ENCODE measurements around the gene HERC5.
"Not testable (repeated sequence)": the region's sequence is repeated elsewhere in the genome, so short reads cannot be mapped to it uniquely, and the experiment has no call there.

The HERC5 gene

DNA sequence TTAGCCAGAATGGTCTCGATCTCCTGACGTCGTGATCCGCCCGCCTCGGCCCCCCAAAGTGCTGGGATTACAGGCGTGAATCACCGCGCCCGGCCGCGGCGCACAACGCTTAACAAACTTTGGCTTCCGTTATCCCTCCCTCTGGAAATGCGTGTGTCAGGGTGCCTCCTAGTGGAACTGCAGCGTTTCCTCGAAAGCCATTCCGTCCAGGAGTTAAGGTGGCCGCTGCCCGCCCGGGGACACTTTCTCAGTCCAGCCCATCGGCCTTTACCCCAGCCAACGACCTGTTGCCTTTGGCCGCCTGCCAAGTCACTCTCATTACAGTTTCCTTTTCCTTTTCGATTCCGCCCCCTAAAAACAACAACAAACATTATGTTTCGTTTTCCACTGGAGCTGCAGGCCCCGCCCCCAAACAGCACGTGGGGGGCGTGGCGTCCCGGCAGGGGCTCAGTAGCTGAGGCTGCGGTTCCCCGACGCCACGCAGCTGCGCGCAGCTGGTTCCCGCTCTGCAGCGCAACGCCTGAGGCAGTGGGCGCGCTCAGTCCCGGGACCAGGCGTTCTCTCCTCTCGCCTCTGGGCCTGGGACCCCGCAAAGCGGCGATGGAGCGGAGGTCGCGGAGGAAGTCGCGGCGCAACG is at the start of gene HERC5:
HERC5 (plus strand) TSS at position 450 of the 637 bp plus-strand sequence; CDS start at position 601, 151 bp downstream.
- in situ Hi-C loops (cut with HindIII; ENCODE audit: low sequenced_read_pairs), result no loop called here

DNA sequence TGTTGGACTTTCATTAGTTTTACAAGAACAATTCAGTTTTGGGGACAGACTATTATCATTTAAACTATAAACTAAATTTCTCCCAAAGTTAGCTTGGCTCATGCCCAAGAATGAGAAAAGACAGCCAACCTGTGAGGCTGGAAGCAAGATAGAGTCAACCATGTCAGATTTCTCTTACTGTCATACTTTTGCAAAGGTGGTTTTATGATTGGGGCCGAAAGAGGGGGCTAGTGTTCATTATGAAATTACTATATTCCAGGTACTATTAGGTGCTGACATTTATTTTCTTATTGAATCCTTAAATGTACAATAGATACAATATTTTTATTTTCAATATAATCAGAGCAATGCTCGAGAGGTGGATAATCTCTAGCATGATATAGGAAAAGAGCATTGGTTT is 47.7 kb upstream of the HERC5 start:
- in situ Hi-C loops (cut with HindIII; ENCODE audit: low sequenced_read_pairs), result no loop called here

DNA sequence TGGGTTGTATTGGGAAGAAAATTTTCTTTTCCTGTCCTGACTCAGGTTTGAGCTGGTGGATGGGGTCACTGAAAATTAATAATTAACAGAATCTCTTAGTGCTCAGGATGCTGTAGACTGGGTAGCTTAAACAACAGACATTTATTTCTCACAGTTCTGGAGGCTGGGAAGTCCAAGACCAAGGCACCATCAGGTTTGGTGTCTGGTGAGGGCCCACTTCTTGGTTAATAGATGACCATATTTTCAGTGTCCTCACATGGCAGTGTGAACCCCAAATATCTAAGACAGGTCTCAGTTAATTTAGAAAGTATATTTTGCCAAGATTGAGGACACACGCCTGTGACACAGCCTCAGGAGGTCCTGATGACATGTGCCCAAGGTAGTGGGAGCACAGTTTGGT is 47.1 kb upstream of the HERC5 start:
- in situ Hi-C loops (cut with HindIII; ENCODE audit: low sequenced_read_pairs), result no loop called here

DNA sequence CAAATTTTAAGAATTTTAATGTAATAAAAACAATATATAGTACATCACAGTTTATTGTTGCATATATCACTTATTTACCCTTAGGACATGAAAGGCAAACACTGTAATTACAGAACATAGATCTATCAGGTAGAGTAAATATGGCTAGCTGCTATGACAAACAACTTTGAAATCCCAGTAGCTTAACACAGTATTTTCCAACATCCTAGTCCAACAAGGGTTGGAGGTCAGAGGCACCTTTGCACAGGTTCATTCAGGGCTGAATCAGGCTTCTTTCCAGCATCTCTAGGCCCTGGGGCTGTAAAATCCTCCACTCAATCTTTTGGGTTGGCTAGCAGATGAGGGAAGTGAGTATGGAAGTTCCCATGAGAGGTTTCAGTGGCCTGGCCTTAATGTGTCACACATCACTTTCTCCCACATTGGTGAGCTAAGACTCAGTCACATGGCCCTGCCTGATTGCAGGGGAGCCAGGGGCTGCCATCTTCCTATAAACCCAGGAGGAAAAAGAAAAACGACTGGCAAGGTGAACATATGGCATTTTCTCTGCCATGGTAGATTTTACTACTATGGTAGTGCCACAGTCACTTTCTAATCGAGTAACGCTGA is 45.3 kb upstream of the HERC5 start:
- in situ Hi-C loops (cut with HindIII; ENCODE audit: low sequenced_read_pairs), result no loop called here

DNA sequence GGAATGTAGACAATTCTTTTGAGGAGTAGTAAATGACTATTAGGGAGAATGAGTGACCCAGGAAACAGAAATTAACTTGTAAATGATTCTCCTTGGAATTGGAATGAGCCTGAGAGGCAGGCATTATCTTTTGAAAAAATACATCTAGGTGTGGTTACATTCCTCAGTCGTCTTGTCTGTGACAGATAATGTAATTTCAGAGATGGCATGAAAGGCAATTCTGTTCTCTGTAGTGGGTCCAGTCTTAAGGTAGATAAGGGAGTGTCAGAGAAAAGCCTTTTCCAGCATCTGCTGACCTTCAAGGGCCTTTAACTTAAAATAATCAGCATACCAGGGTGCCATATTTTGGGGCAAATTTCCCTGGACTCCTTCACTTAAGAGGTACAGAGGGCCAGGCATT is 43.1 kb upstream of the HERC5 start:
- in situ Hi-C loops (cut with HindIII; ENCODE audit: low sequenced_read_pairs), result no loop called here

DNA sequence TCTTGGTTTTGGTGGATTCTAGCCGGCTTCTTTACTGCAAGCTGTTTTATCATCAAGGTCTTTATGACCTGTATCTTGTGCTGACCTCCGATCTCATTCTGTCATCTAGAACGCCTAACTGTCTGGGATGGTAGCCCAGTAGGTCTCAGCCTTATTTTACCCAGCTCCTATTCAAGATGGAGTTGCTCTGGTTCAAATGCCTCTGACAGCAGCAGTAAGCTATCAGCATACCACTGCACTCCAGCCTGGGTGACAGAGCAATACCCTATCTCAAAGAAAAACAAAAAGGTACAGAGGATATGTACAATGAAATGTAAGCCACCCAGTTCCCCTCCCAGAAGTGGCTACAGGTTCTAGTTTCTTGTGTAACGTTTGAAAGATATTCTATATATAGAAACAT is 42.2 kb upstream of the HERC5 start:
- in situ Hi-C loops (cut with HindIII; ENCODE audit: low sequenced_read_pairs), result no loop called here

DNA sequence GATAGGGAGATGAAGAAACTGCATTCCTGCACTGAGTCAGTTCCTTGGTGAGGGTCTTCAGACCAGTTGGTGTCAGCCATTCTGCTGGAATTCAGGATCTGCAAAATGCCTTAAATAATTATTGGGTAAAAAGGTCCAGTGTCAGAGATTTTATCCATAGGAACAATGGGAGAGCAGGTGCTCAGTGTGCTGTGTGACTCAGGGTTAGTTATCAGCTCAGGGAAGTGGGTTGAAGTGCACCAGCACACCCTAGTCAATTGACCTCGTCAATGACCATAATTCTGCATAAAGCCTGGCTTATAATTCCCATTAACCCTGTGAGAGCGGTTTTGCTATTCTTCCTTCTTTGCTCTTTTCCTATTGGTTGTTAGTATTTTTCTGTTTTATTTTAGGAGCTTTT is 40.9 kb upstream of the HERC5 start:
- in situ Hi-C loops (cut with HindIII; ENCODE audit: low sequenced_read_pairs), result no loop called here

DNA sequence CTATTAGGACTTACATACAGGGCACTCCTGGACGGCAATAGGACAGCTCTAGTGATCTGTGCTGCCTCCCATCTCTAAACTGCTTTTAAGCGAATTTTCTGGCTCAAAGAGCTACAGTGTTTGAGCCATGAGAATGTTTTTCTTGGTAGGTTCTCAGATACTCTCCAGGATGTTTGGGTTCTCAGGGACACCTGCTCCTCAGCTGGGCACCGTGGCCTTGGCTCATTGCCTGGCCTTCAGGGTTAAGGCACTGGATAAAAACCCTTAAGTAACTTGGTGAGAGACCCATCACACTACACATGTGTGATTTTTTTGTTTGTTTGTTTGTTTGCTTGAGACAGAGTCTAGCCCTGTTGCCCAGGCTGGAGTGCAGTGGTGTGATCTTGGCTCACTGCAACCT is 38.5 kb upstream of the HERC5 start:
- in situ Hi-C loops (cut with HindIII; ENCODE audit: low sequenced_read_pairs), result no loop called here

DNA sequence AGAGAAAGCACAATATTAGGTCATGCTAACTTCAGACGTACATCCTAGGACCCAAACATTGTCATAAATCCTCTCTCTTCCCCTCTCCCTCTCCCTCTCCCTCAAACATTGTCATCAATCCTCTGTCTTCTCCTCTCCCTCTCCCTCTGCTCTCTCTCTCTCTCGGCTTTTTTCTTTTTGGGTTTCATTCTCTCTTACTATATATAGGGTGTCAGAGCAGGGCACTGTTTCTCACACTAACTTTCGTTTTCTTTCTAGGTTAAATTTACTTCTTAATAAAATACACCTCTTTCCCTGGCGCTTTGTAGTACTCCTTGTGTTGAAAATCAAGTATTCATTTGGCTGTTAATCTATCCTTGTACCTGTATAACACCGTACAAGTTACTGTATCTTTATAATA is 37.0 kb upstream of the HERC5 start:
- in situ Hi-C loops (cut with HindIII; ENCODE audit: low sequenced_read_pairs), result no loop called here

DNA sequence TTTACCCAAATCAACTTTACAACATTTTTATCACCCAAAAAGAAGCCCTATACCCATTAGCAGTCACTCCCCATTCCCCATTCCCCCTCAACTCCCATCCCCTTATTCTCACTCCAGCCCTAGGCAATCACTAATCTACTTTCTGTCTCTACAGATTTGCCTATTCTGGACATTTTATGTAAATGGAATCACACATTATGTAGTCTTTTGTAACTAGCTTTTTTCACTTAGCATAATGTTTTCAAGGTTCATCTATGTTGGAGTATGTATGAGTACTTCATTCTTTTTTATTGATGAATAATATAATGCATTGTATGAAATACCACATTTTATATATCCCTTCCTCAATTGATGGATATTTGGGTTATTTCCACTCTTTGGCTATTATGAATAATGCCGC is 36.1 kb upstream of the HERC5 start:
- in situ Hi-C loops (cut with HindIII; ENCODE audit: low sequenced_read_pairs), result no loop called here

DNA sequence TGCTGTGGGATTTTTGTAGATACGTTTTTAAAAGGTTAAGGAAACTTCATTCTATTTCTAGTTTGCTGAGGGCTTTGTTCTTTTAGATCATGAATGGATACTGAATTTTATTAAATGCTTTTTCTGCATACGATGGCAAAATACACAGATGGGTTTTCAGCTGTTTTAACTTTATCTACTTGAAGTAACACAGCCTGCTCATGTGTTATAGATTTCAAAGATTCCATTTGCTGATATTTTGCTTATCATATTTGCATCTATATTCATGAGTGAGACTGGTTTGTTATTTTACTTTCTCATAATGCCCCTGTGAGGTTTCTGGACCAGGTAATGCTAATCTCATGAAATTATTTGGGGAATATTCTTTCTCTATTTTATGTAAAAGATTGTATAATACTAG is 34.5 kb upstream of the HERC5 start:
- in situ Hi-C loops (cut with HindIII; ENCODE audit: low sequenced_read_pairs), result no loop called here

DNA sequence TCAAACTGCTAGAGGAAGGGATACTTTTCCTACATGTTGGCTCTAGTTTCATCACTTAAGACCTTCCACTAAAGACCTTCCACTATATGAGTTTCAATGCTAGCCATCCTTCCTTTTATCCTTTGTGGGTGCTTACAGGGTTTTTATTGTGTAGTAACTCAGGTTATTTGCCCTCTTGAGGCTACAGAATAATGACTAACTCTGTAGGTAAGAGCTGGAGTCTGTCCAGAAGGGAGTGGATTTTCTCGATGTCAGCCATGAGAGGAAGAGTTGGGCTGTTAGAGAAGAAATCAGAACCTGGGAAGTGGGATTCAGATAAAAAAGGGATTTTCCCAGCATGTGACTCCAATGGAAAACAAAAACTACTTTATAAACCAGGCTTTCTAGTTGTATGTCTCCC is 27.5 kb upstream of the HERC5 start:
- in situ Hi-C loops (cut with HindIII; ENCODE audit: low sequenced_read_pairs), result no loop called here

DNA sequence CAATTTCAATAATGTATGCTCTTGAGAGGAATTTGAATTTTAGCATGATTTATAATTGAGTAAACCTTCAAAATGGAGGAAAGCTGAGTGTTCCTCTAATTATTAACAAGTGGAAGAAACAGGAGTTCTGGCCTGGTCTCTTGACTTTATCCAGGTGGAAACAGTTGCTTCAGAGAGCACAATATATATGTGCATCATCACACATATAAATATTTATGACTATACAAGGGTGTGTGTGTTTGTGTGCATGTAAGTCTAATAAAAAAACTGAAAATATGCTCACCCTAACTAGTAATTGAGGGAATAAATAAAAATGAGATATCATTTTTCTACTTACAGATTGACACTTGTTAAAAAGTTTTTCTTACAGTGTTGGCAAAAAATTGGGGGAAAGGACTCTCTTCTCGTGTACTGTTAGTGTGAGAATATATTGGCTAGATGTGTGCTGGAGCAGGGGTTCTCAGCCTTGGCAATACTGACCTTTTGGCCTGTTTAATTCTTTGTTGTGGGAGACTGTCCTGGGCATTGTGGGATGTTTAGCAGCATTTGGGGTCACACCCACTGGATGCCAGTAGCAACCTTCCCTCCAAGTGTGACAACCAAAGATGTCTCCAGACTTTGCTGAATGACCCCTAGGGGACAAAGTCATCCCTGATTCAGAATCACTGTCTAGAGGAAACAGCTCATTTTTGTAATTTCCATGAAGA is 20.8 kb upstream of the HERC5 start:
- in situ Hi-C loops (cut with HindIII; ENCODE audit: low sequenced_read_pairs), result no loop called here

DNA sequence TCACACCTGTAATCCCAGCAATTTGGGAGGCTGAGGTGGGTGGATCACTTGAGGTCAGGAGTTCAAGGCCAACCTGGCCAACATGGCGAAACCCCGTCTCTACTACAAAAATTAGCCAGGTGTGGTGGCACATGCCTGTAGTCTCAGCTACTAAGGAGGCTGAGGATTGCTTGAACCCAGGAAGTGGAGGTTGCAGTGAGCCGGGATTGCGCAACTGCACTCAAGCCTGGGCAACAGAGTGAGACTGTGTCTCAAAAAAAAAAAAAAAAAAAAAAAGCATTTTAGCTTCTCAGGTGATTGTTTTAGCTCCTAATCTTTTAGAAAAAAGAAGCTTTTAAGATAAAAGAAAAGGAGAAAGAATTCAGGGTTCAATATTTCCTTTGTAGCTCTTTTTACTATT is 19.0 kb upstream of the HERC5 start:
- in situ Hi-C loops (cut with HindIII; ENCODE audit: low sequenced_read_pairs), result not testable (repeated sequence)

DNA sequence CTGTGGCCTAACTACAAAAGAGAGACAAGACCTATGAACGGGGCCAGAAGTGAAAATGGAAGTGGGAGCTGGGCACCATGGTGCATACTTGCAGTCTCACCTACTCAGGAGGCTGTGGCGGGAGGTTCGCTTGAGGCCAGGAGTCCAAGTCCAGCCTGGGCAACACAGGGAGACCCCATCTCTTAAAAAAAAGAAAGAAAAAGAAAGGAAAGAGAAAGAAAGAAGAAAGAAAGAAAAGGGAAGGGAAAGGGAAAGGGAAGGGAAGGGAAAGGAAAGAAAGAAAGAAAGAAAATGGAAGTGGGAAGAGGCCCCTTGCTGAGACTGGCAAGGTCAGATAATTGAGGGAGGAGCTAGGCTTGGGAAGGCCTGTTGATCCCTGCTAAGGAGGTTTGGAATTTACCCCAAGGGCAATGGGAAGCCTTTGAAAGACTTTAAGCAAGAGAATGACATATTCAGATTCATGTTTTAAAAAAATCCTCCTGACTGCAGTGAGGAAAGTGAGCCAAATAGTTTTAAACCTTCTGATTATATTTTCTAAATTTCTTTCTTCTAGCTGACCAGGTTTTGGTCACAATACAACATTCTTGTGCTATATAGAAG is 17.7 kb upstream of the HERC5 start:
- in situ Hi-C loops (cut with HindIII; ENCODE audit: low sequenced_read_pairs), result no loop called here

DNA sequence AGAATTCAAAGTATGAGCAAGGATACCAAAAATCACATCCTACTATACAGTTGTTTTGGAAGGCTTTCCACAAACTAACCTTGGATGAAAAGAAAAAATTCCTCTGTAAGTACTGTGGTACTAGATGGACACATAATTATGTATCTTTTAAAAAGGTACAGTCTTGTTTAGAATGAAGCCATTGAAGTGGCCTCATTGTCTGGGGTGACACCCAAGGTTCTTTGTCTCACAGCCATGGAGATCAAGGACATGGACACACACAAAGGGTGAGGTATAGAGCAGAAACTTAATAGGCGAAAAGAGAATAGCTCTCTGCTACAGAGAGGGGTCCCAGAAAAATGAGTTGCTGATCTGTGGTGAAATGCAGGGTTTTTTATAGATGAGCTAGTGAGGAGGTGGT is 16.8 kb upstream of the HERC5 start:
- in situ Hi-C loops (cut with HindIII; ENCODE audit: low sequenced_read_pairs), result no loop called here

DNA sequence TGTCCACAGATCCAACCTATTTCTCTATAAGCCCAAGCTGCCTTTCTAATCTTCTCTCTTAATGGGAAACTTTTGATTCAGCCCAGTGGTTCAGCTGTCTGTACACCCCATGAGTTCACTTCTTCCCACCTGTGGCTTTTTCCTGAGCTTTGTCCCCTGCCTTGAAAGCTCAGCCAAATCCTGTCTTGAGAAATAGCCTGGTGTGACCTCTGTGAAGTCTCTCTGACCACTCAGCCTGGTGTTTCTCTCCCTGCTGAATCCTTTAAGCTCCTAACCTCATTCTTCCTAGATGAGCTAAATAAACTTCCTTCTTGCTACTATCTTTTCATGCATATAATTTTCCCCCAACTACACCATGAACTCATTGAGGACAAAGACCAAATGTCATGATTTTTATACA is 15.2 kb upstream of the HERC5 start:
- in situ Hi-C loops (cut with HindIII; ENCODE audit: low sequenced_read_pairs), result no loop called here

DNA sequence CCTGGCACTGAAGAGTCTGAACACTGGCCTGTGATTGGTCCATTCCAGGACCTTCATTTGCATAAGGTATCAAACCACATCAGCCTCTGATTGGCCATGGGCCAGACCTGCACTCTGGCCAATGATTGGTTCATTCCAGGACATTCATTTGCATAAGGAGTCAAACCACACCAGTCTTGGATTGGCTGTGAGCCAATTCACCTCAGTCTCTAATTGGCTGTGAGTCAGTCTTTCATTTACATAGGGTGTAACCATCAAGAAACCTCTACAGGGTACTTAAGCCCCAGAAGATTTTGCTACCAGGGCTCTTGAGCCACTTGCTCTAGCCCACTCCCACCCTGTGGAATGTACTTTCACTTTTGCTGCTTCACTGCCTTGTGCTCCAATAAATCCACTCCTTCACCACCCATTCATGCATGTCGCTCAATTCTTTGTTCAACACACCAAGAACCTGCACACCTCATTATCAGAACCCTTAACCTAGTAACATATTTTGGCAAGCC is 14.2 kb upstream of the HERC5 start:
- in situ Hi-C loops (cut with HindIII; ENCODE audit: low sequenced_read_pairs), result no loop called here

DNA sequence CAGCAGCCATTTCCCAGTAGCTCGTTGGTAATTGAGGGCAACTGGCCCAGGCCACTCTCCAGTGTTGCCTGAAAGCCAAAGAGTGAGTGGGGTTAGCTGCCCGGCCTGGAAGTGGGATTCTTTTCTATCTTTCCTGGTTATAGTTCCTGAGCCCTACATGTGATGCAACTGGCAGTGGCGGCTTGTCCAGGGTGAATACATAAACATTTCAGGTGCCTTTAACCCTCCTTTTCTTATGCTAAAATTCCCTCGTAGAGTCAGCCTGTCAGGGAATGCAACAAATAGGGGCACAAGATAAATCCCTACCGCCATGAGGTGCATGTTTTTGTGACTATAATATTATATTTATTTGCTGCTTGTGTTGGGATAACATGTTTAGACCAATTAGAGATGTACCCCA is 13.4 kb upstream of the HERC5 start:
- in situ Hi-C loops (cut with HindIII; ENCODE audit: low sequenced_read_pairs), result no loop called here

DNA sequence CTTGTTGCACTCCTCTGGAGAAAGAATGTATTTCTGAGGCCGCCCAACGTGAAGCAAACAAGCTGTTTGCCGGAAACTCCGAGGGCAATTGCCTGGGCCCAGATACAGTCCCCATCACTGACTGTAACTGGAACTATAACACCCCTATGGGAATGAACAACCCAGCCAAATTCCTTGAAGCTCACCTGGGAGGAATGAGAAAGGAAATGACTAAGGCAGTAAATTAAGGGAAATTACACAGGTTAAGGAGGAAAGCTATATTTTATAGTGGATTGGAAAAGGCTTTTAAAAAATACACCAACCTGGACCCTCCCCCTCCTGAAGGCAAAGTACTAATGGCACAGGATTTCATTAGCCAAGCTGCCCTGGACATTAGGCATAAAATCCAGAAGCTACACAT is 11.7 kb upstream of the HERC5 start:
- in situ Hi-C loops (cut with HindIII; ENCODE audit: low sequenced_read_pairs), result no loop called here

DNA sequence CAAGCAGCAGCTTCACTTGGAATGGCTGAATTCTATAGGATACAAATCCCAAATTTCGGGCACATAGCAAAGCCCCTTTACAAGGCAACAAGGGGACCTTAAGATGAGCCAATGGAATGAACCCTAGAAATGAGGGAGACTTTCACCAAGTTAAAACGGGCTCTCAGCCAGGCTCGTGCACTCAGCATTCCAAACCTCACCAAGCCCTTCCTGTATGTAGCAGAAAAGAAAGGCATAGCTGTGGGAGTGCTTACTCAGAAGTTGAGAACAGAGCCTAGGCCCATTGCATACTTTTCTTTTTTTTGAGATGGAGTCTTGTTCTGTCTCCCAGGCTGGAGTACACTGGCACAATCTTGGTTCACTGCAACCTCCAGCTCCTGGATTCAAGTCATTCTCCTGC is 10.8 kb upstream of the HERC5 start:
- in situ Hi-C loops (cut with HindIII; ENCODE audit: low sequenced_read_pairs), result no loop called here
